Suprapubic skin (tissue), 4 donors: ENCODE data around the gene ST7. TPM values are rescaled to one million over a fixed set of nuclear protein-coding genes. Genes with fewer than 3 reads are reported as not detected.

ENCODE experiments used
- DNase-seq, 2 donors: peaks; one replicate each; pipeline ENCODE4 v3.0.0-alpha.2; 2019; ENCODE audit warnings: low spot score in 2 of 2
- H3K27ac ChIP-seq: fragments of 200-600 bp; sonication (generic); one replicate; pipeline ENCODE4 v1.5.1; 2019
- H3K27me3 ChIP-seq: fragments of 200-600 bp; sonication (generic); one replicate; pipeline ENCODE4 v1.5.1; 2019
- H3K36me3 ChIP-seq: fragments of 200-600 bp; sonication (generic); one replicate; pipeline ENCODE4 v1.5.1; 2019
- H3K4me1 ChIP-seq: fragments of 200-600 bp; sonication (generic); one replicate; pipeline ENCODE4 v1.5.1; 2019
- H3K4me3 ChIP-seq: fragments of 200-600 bp; sonication (generic); one replicate; pipeline ENCODE4 v1.5.1; 2019; ENCODE audit warnings: mild to moderate bottlenecking
- H3K9me3 ChIP-seq: fragments of 200-600 bp; sonication (generic); one replicate; pipeline ENCODE4 v1.5.1; 2019
- EP300 ChIP-seq: sonication (generic); formaldehyde crosslinking; IDR thresholded peaks from one replicate; pipeline ENCODE4 v1.6.1; 2017; ENCODE audit warnings: antibody characterized with exemption
- POLR2A ChIP-seq, 2 donors: fragments of 450-650 bp; IDR thresholded peaks; one replicate each; pipeline ENCODE4 v1.6.1; 2017; ENCODE audit warnings: antibody characterized with exemption in 2 of 2, mild to moderate bottlenecking in 2 of 2, moderate library complexity in 2 of 2
- POLR2AphosphoS5 ChIP-seq, 3 donors: sonication (generic); formaldehyde crosslinking; IDR thresholded peaks; one replicate each; pipeline ENCODE4 v1.6.1; 2017; ENCODE audit warnings: antibody characterized with exemption in 3 of 3
- WGBS: methylation state at CpG from one replicate; pipeline ENCODE4 v1.1.5; 2018; 5-methylcytosine and 5-hydroxymethylcytosine counted together
- total RNA-seq, 4 donors: library from RNA; depleted of rRNA; stranded (reverse); fragments of >200 nt; gene quantifications; one replicate each; pipeline ENCODE4 v1.1.0, GENCODE V29; 2016
- TF ChIP-seq, protein P1 (sequence below), 2 donors: fragments of 200-600 bp in 1 of 2; fragments of 450-650 bp in 1 of 2; sonication (generic) in 1 of 2; IDR thresholded peaks; one replicate each; pipeline ENCODE4 v1.5.1; 2016 to 2019; ENCODE audit warnings: antibody characterized with exemption in 2 of 2, mild to moderate bottlenecking in 1 of 2, moderate library complexity in 1 of 2

The ST7 gene
- total RNA-seq, 4 donors from 2014 or later, result 13.1 to 28.2 (median 18.6) TPM

GRCh38 chr7:117084286-117084685 is 131.0 kb downstream of the ST7 start:
- TF ChIP-seq, protein P1, sequence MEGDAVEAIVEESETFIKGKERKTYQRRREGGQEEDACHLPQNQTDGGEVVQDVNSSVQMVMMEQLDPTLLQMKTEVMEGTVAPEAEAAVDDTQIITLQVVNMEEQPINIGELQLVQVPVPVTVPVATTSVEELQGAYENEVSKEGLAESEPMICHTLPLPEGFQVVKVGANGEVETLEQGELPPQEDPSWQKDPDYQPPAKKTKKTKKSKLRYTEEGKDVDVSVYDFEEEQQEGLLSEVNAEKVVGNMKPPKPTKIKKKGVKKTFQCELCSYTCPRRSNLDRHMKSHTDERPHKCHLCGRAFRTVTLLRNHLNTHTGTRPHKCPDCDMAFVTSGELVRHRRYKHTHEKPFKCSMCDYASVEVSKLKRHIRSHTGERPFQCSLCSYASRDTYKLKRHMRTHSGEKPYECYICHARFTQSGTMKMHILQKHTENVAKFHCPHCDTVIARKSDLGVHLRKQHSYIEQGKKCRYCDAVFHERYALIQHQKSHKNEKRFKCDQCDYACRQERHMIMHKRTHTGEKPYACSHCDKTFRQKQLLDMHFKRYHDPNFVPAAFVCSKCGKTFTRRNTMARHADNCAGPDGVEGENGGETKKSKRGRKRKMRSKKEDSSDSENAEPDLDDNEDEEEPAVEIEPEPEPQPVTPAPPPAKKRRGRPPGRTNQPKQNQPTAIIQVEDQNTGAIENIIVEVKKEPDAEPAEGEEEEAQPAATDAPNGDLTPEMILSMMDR (IDR thresholded peaks at IDR 0.05), result no peak
- no peak for TF ChIP-seq EP300
- TF ChIP-seq POLR2A (IDR thresholded peaks at IDR 0.05), result no peak
- TF ChIP-seq POLR2AphosphoS5 (IDR thresholded peaks at IDR 0.05), result no peak
- Histone ChIP-seq H3K27me3 (no peaks in the 10 kb centered on the region), H3K9me3 (no peaks in the 10 kb centered on the region), H3K27ac (no peak overlapping the region), H3K4me3 (no peak overlapping the region), H3K36me3 (no peaks in the 10 kb centered on the region), H3K4me1 (peaks cover 38% of the 10 kb centered on the region)
- no peak for DNase-seq
- WGBS, result 76% methylated on average over 1 of the region's 1 CpG

DNA sequence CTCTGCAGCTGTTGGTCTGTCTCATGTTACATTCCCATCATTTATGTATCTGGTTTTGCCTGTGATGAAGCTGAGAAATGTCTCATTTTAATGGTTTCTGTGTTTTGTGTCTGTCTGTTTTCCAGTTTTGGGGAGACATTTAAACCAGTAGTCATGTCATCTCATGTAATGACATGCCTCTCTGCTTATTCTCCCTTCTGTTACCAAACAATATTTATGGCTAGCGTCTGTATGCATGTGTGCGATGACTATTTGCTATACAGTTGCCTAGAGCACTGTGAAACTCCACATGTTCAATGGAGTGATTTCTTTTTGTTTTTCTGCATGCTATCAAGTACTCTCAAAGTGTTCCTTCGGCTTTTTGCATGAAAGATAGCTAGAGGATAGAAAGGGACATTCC is 132.0 kb downstream of the ST7 start:
- Histone ChIP-seq H3K4me3 (no peak overlapping the region), H3K36me3 (no peaks in the 10 kb centered on the region), H3K27me3 (no peaks in the 10 kb centered on the region), H3K27ac (no peak overlapping the region), H3K9me3 (no peaks in the 10 kb centered on the region), H3K4me1 (peaks cover 38% of the 10 kb centered on the region)
- no peak for DNase-seq
- no peak for TF ChIP-seq POLR2AphosphoS5 (IDR thresholded peaks at IDR 0.05)
- no peak for TF ChIP-seq POLR2A (IDR thresholded peaks at IDR 0.05)
- TF ChIP-seq EP300, result no peak
- TF ChIP-seq, protein P1 (IDR thresholded peaks at IDR 0.05), result no peak
- 40% methylated on average over 3 of the region's 3 CpGs for WGBS

DNA sequence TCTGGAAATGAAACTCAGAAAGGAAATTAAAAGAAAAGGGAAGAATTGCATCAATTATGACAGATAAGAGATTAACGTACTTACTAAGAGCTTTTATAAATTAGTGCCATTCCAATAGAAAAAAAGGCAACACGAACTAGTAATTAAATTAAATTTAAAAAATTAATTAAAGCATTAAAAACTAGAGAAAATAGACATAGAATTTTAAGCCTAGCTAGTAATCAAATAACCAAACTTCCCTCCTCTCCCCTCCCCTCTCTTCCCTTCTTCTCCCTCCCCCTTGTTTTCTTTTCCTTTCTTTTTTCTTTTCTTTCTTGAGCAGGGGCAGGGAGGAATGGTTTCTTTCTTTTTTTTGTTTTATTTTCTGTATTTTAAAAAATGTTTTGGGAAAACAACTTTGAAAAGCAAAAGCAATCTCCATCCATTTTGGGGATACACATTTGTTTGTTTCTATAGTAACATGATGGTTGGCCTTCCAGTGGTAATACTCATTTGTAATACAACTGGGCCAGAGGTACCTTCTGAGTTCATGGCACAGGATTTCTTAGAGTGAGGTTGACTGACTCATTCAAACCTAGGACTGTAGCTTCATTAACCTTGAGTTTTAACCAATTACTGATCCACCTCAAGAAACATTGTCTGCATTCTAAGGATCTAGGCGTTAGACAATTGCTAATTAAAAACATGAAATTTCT is 132.6 kb downstream of the ST7 start:
- Histone ChIP-seq H3K4me3 (no peak overlapping the region), H3K27ac (no peak overlapping the region), H3K36me3 (no peaks in the 10 kb centered on the region), H3K27me3 (no peaks in the 10 kb centered on the region), H3K9me3 (no peaks in the 10 kb centered on the region), H3K4me1 (peaks cover 38% of the 10 kb centered on the region)
- WGBS, result 65% methylated on average over 3 of the region's 3 CpGs
- no peak for TF ChIP-seq POLR2A (IDR thresholded peaks at IDR 0.05)
- TF ChIP-seq POLR2AphosphoS5 (IDR thresholded peaks at IDR 0.05), result no peak
- TF ChIP-seq EP300, result no peak
- TF ChIP-seq, protein P1 (IDR thresholded peaks at IDR 0.05), result no peak
- no peak for DNase-seq

- Histone ChIP-seq H3K9me3 (no peaks in the 10 kb centered on the region), H3K4me1 (peaks cover 38% of the 10 kb centered on the region), H3K4me3 (no peak overlapping the region), H3K27ac (no peak overlapping the region), H3K36me3 (no peaks in the 10 kb centered on the region), H3K27me3 (no peaks in the 10 kb centered on the region)
- WGBS, result 60% methylated on average over 3 of the region's 3 CpGs
- no peak for DNase-seq
- TF ChIP-seq POLR2A (IDR thresholded peaks at IDR 0.05) (no peak), EP300 (no peak)
Measured at GRCh38 chr7:117086788-117087187, 133.5 kb downstream of the ST7 start.

GRCh38 chr7:117087639-117088396 is 134.5 kb downstream of the ST7 start:
- Histone ChIP-seq H3K4me1 (peaks cover 38% of the 10 kb centered on the region), H3K27ac (no peak overlapping the region), H3K9me3 (no peaks in the 10 kb centered on the region), H3K27me3 (no peaks in the 10 kb centered on the region), H3K4me3 (no peak overlapping the region), H3K36me3 (no peaks in the 10 kb centered on the region)
- 75% methylated on average over 4 of the region's 4 CpGs for WGBS
- no peak for DNase-seq
- TF ChIP-seq POLR2AphosphoS5 (IDR thresholded peaks at IDR 0.05) (no peak), EP300 (no peak), POLR2A (IDR thresholded peaks at IDR 0.05) (no peak)
- TF ChIP-seq, protein P1 (IDR thresholded peaks at IDR 0.05), result no peak
